Astrocyte (in vitro differentiated cells and primary cell): Measurements from ENCODE around the gene DAZAP2.

ENCODE experiments used
- EZH2 ChIP-seq: IDR thresholded peaks from 2 replicates; pipeline ENCODE4 v1.6.1; 2012; ENCODE audit warnings: mild to moderate bottlenecking, low read length, inconsistent platforms; ENCODE audit not compliant: insufficient read depth
- TF ChIP-seq, protein P1 (sequence below): IDR thresholded peaks from 2 replicates; pipeline ENCODE4 v1.5.1; 2011; ENCODE audit warnings: low read depth, mild to moderate bottlenecking, inconsistent platforms, low read length, moderate library complexity; ENCODE audit not compliant: insufficient read depth

DNA sequence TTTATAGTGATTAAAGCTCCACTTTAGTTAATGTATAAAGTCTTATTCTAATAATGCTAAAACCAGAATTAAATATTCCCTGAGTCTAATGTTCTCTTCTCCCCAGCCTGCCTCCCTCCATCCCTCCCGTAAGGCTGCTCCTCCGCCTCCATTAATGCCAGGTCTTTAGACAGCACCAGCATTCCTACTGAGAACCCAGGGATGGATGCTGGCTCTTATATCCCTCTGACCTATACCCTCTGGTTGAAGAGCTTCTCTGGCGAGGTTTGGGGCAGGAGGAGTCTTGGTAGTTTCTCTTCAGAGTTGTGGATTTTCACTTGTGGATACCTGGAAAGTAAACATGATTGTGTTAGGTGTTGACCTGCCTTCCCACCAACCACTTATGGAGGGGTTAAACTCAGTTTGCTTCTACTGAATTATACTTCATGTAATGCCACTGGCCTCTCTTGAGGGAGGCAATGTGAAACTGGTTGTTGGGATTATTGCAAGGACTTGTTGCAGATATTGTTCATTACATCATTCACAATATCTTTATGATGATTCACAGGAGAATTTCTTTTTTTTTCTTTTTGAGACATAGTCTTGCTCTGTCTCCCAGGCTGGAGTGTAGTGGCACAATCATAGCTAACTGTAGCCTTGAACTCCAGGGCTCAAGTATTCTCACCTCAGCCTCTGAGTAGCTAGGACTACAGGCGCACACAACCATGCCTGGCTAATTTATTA, 42.7 kb downstream of the DAZAP2 start:
- TF ChIP-seq, protein P1, sequence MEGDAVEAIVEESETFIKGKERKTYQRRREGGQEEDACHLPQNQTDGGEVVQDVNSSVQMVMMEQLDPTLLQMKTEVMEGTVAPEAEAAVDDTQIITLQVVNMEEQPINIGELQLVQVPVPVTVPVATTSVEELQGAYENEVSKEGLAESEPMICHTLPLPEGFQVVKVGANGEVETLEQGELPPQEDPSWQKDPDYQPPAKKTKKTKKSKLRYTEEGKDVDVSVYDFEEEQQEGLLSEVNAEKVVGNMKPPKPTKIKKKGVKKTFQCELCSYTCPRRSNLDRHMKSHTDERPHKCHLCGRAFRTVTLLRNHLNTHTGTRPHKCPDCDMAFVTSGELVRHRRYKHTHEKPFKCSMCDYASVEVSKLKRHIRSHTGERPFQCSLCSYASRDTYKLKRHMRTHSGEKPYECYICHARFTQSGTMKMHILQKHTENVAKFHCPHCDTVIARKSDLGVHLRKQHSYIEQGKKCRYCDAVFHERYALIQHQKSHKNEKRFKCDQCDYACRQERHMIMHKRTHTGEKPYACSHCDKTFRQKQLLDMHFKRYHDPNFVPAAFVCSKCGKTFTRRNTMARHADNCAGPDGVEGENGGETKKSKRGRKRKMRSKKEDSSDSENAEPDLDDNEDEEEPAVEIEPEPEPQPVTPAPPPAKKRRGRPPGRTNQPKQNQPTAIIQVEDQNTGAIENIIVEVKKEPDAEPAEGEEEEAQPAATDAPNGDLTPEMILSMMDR, result no peak
- no peak for TF ChIP-seq EZH2
